ENCODE measurements around the gene FARS2.

The FARS2 gene

GRCh38 chr6:5776104-5776503, 514.8 kb downstream of the FARS2 start:
- no peak for DNase-seq (ENCODE audit: low read depth)
- no peak overlapping the region for H3K4me3 ChIP-seq (ENCODE audit: low read depth, low read length)
- no peak for TF ChIP-seq POLR2A (IDR thresholded peaks at IDR 0.05; ENCODE audit: extremely low read depth, insufficient read length)
- TF ChIP-seq CTCF (IDR thresholded peaks at IDR 0.05; ENCODE audit: low read depth, low read length): no peak
- TF ChIP-seq MYC (IDR thresholded peaks at IDR 0.05; ENCODE audit: low read depth, low read length): no peak
- TF ChIP-seq, protein P1, sequence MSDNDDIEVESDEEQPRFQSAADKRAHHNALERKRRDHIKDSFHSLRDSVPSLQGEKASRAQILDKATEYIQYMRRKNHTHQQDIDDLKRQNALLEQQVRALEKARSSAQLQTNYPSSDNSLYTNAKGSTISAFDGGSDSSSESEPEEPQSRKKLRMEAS (IDR thresholded peaks at IDR 0.05; ENCODE audit: low read depth, low read length): no peak

DNA sequence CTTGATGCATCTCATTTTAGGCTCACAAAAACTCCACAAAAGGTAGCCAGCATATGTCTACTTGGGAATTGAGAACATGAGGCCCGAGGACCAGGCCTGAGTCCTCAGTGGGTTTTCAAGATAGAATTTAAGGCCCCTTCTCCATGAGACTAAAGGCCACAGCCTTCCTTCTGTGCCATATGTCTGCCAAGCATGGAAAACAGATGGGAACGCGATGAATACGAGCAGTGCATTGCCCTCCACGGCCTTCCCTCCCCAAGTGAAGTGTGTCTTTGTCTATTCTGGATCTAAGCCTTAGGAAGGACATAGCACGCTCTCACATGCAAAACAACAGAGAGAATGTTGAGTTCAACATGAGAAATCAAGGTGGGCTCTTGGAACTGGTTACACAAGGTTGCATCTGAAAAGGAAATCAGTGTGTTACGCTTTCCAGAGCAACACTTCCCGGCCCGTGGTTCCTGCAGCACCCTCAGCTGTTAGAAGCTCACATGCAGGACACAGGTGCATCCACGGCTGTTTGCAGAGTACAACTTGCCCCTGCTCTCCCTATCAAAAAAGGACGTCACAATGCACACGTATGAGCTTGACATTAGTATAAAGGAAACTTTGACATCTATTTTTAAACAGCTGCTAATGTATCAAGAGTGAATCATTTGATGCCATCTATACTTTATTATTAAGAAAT, 515.5 kb downstream of the FARS2 start:
- H3K4me3 ChIP-seq (ENCODE audit: low read depth, low read length): no peak overlapping the region
- DNase-seq (ENCODE audit: low read depth): no peak

DNA sequence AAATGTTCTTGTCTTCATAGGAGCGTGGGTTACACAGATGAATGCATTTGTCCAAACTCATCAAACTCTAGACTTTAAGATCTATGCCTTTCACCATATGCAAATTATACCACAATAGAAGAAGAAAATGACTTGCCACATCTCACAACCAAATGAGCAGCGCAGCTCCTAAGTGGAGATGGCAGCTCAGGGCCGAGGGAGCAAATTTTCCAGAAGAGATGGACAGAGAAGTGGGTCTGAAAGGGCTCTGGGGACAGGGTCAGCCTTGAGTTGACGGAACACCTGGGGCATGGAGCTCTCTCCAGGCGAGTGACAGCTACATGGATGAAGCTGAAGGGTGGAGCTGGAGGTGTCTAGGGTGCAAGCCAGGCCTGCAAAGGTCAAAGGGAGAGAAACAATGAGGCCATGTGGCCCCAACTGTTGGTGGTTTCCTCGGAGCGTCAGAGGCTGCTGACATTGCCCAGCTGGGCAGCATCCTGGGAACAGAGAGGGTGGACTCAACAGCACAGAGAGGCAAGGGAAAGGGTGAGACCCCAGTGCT, 517.1 kb downstream of the FARS2 start:
- no peak for DNase-seq (ENCODE audit: low read depth)
- no peak overlapping the region for H3K4me3 ChIP-seq (ENCODE audit: low read depth, low read length)
- TF ChIP-seq POLR2A (IDR thresholded peaks at IDR 0.05; ENCODE audit: extremely low read depth, insufficient read length) (no peak), MYC (IDR thresholded peaks at IDR 0.05; ENCODE audit: low read depth, low read length) (no peak), CTCF (IDR thresholded peaks at IDR 0.05; ENCODE audit: low read depth, low read length) (no peak)
- TF ChIP-seq, protein P1 (IDR thresholded peaks at IDR 0.05; ENCODE audit: low read depth, low read length): no peak

More for the DNA sequence above, 515.5 kb downstream of the FARS2 start:
- TF ChIP-seq, protein P1 (IDR thresholded peaks at IDR 0.05; ENCODE audit: low read depth, low read length): no peak
- no peak for TF ChIP-seq CTCF (IDR thresholded peaks at IDR 0.05; ENCODE audit: low read depth, low read length)
- no peak for TF ChIP-seq POLR2A (IDR thresholded peaks at IDR 0.05; ENCODE audit: extremely low read depth, insufficient read length)
- TF ChIP-seq MYC (IDR thresholded peaks at IDR 0.05; ENCODE audit: low read depth, low read length): no peak

- TF ChIP-seq CTCF (IDR thresholded peaks at IDR 0.05; ENCODE audit: low read depth, low read length) (no peak), MYC (IDR thresholded peaks at IDR 0.05; ENCODE audit: low read depth, low read length) (no peak), POLR2A (IDR thresholded peaks at IDR 0.05; ENCODE audit: extremely low read depth, insufficient read length) (no peak)
- TF ChIP-seq, protein P1 (IDR thresholded peaks at IDR 0.05; ENCODE audit: low read depth, low read length): no peak
- no peak overlapping the region for H3K4me3 ChIP-seq (ENCODE audit: low read depth, low read length)
- no peak for DNase-seq (ENCODE audit: low read depth)
Measured at GRCh38 chr6:5778906-5779305, 517.6 kb downstream of the FARS2 start.

DNA sequence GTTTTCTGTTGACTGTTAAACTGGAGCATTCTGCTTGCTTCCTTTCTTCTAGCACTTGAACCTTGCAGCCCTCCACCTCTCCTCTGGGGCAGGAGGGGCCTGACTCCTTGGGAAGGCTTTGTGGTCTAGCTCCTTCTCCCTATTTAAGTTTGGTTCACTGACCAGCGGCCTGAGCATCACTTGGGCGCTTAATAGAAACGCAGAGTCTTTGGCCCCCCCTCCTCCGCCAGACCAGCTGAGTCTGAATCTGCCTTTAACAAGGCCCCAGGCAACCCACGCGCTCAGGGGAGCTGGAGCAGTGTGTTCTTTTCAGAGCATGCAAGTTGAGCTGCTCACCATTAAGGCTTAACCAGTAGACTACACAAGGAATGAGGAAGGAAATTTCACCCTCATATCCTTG, 519.7 kb downstream of the FARS2 start:
- no peak for TF ChIP-seq MYC (IDR thresholded peaks at IDR 0.05; ENCODE audit: low read depth, low read length)
- no peak for TF ChIP-seq POLR2A (IDR thresholded peaks at IDR 0.05; ENCODE audit: extremely low read depth, insufficient read length)
- TF ChIP-seq CTCF (IDR thresholded peaks at IDR 0.05; ENCODE audit: low read depth, low read length): no peak
- TF ChIP-seq, protein P1 (IDR thresholded peaks at IDR 0.05; ENCODE audit: low read depth, low read length): no peak
- no peak overlapping the region for H3K4me3 ChIP-seq (ENCODE audit: low read depth, low read length)
- DNase-seq (ENCODE audit: low read depth): no peak

Data from NB4 (cell line).